Breast epithelium (tissue), 4 donors: Measurements from ENCODE around the gene FANK1. TPM values are rescaled to one million over a fixed set of nuclear protein-coding genes. Genes with fewer than 3 reads are reported as not detected.

Experiments used
- DNase-seq, 2 donors: peaks; one replicate each; pipeline ENCODE4 v3.0.0-alpha.2; 2019; ENCODE audit warnings: low spot score in 2 of 2
- H3K27ac ChIP-seq, 2 donors: fragments of 200-600 bp; sonication (generic) in 1 of 2; one replicate each; pipeline ENCODE4 v1.5.1; 2016 to 2019; ENCODE audit warnings: mild to moderate bottlenecking in 1 of 2
- H3K27me3 ChIP-seq, 2 donors: fragments of 200-600 bp; sonication (generic) in 1 of 2; one replicate each; pipeline versions ENCODE4 v1.5.1 to v1.6.0; 2017 to 2019; ENCODE audit warnings: control low read depth in 1 of 2, mild to moderate bottlenecking in 1 of 2
- H3K36me3 ChIP-seq: fragments of 200-600 bp; one replicate; pipeline ENCODE4 v1.5.1; 2019
- H3K4me1 ChIP-seq, 2 donors: fragments of 200-600 bp; sonication (generic); one replicate each; pipeline ENCODE4 v1.5.1; 2016 to 2019; ENCODE audit warnings: control low read depth in 1 of 2
- H3K4me3 ChIP-seq, 3 donors: fragments of 200-600 bp; sonication (generic); 1 replicate in 2 of 3; 2 replicates in 1 of 3; pipeline ENCODE4 v1.5.1; 2016 to 2019; ENCODE audit warnings: mild to moderate bottlenecking in 3 of 3, moderate library complexity in 2 of 3
- H3K9me3 ChIP-seq, 2 donors: fragments of 200-600 bp; sonication (generic) in 1 of 2; one replicate each; pipeline ENCODE4 v1.5.1; 2016 to 2019; ENCODE audit warnings: control low read depth in 1 of 2
- POLR2A ChIP-seq: fragments of 450-650 bp; IDR thresholded peaks from one replicate; pipeline ENCODE4 v1.6.1; 2016; ENCODE audit warnings: antibody characterized with exemption, mild to moderate bottlenecking, moderate library complexity
- POLR2AphosphoS5 ChIP-seq, 3 donors: sonication (generic); formaldehyde crosslinking; IDR thresholded peaks; one replicate each; pipeline ENCODE4 v1.6.1; 2017; ENCODE audit warnings: antibody characterized with exemption in 3 of 3
- intact Hi-C: fragments of 100-400 bp; cut with DNase I; formaldehyde crosslinking; loops from one replicate; pipeline ENCODE4 v1.15.1; 2023; ENCODE audit warnings: low total_unique reads
- total RNA-seq, 3 donors: library from RNA; depleted of rRNA; stranded (reverse); fragments of >200 nt; gene quantifications; one replicate each; pipeline ENCODE4 v1.1.0, GENCODE V29; 2016
- TF ChIP-seq, protein P1 (sequence below), 3 donors: fragments of 450-650 bp; IDR thresholded peaks; one replicate each; pipeline ENCODE4 v1.5.1; 2016 to 2017; ENCODE audit warnings: antibody characterized with exemption in 3 of 3, mild to moderate bottlenecking in 3 of 3, moderate library complexity in 3 of 3

FANK1 gene
- total RNA-seq, 3 donors from 2014 or later: 2.6 to 18.1 (median 13.8) TPM

DNA sequence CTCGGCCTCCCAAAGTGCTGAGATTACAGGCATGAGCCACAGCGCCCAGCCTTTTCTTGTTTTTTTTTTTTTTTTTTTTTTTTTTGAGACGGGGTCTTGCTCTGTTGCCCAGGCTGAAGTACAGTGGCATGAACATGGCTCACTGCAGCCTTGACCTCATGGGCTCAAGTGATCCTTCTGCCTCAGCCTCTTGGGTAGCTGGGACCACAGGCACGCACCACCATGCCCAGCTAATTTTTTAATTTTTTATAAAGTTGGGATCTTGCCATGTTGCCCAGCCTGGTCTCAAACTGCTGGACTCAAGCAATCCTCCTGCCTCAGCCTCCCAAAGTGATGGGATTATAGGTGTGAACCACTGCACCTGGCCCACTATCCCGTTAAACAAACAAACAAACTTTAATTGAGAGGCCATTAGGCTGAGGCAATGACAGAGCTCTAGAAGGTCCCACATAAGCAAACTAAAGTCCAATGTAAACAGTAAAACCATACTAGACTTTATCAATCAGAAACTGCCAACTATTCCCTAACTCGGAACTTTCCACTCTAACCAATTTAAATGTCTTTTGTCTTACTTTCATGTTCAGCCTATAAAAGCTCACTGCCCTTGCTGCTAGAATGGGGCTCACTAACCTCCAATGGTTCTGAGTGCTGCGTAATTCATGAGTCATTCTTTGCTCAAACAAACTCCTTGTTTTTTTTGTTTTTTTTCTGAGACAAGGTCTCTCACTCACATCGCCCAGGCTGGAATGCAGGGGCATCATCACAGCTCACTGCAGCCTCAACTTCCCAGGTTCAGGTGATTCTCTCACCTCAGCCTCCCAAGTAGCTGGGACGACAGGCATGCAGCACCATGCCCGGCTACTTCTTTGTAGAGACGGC, 17.2 kb upstream of the FANK1 start:
- Histone ChIP-seq H3K4me1 (no peaks in the 10 kb centered on the region), H3K9me3 (peaks cover 0 to 6% of the 10 kb centered on the region in 2 donors), H3K36me3 (no peaks in the 10 kb centered on the region), H3K4me3 (no peak overlapping the region), H3K27me3 (no peaks in the 10 kb centered on the region), H3K27ac (no peak overlapping the region)
- TF ChIP-seq POLR2A: no peak
- TF ChIP-seq POLR2AphosphoS5 (IDR thresholded peaks at IDR 0.05): no peak
- intact Hi-C loops: no loop called here
- no peak for DNase-seq

DNA sequence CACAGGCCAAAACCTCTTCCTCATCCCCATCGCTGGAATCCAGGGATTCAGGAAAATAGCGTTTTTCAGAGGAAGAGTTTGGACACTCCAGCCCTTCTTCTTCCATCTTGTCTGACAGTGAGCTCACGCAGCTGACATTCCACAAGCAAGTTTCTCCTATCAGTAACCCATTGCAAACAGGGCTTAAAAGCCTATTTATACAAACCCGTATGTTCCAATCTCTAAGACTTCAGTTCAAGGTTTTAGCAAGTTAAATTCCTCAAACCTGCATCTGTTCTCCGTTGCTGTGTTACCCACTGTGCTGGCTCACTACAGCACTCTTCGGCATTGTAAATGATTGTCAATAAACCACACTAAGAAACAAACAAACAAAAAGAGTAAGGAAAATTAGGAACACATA, 15.6 kb upstream of the FANK1 start:
- DNase-seq: no peak
- Histone ChIP-seq H3K27me3 (no peaks in the 10 kb centered on the region), H3K4me1 (no peaks in the 10 kb centered on the region), H3K9me3 (peaks cover 0 to 6% of the 10 kb centered on the region in 2 donors), H3K27ac (no peak overlapping the region), H3K4me3 (no peak overlapping the region), H3K36me3 (no peaks in the 10 kb centered on the region)
- intact Hi-C loops: no loop called here
- TF ChIP-seq, protein P1, sequence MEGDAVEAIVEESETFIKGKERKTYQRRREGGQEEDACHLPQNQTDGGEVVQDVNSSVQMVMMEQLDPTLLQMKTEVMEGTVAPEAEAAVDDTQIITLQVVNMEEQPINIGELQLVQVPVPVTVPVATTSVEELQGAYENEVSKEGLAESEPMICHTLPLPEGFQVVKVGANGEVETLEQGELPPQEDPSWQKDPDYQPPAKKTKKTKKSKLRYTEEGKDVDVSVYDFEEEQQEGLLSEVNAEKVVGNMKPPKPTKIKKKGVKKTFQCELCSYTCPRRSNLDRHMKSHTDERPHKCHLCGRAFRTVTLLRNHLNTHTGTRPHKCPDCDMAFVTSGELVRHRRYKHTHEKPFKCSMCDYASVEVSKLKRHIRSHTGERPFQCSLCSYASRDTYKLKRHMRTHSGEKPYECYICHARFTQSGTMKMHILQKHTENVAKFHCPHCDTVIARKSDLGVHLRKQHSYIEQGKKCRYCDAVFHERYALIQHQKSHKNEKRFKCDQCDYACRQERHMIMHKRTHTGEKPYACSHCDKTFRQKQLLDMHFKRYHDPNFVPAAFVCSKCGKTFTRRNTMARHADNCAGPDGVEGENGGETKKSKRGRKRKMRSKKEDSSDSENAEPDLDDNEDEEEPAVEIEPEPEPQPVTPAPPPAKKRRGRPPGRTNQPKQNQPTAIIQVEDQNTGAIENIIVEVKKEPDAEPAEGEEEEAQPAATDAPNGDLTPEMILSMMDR (IDR thresholded peaks at IDR 0.05): no peak
- TF ChIP-seq POLR2A (no peak), POLR2AphosphoS5 (IDR thresholded peaks at IDR 0.05) (no peak)

DNA sequence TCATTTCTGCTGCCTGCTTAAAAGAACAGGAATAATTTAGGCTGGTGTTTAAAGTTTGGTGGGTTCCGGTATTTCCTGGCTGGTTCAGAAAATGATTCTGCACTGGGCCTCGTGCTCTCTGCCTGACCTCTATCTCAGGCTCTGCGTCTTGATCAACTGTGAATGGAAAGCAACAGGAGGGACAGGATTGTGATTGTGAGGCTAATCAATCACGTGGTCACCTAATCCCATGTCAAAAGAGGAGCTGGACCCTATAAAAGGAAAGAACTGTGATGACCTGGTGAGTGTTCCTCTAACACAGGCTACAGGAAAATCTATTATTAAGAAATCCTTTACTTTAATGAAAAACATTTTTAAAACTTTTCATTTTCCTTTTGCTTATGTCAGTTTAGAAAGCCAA, 15.2 kb upstream of the FANK1 start, which contains the start of gene DHX32:
TSS of gene DHX32 (minus strand) at position 101 of the 400 bp plus-strand sequence. CDS start 468 bp downstream, outside the sequence.
- H3K36me3 ChIP-seq: no peaks in the 10 kb centered on the region
- intact Hi-C loops: no loop called here
- H3K4me3 ChIP-seq: no peak within 1 kb of the TSS
- no peaks in the 10 kb centered on the region for H3K27me3 ChIP-seq
- no peak within 1 kb of the TSS for H3K27ac ChIP-seq
- no peak for DNase-seq
- TF ChIP-seq POLR2A (no peak), POLR2AphosphoS5 (IDR thresholded peaks at IDR 0.05) (no peak)
- TF ChIP-seq, protein P1 (IDR thresholded peaks at IDR 0.05): no peak
- peaks cover 0 to 2% of the 10 kb centered on the region in 2 donors for H3K9me3 ChIP-seq
- H3K4me1 ChIP-seq: no peaks in the 10 kb centered on the region

DNA sequence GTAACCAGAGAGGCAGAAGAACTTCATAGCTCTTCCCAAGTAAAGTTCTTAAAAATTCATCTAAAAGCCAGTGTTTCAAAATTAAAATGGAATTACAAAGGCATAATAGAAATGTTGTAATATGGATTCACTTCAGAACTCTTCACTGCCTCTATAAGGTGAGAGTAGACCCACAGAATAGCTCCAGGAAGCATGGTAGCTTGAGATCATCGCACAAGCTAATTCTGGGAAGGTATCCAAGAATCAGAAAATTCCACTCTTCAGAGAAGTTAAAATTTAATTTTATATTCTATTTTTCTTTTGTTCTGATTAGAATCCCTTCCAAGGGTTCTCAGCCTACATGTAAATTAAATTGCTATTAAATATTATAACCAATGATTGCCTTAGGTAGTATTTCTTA, 13.8 kb upstream of the FANK1 start:
- Histone ChIP-seq H3K9me3 (no peaks in the 10 kb centered on the region), H3K27me3 (no peaks in the 10 kb centered on the region), H3K27ac (no peak overlapping the region), H3K4me3 (no peak overlapping the region), H3K36me3 (no peaks in the 10 kb centered on the region), H3K4me1 (no peaks in the 10 kb centered on the region)
- TF ChIP-seq, protein P1 (IDR thresholded peaks at IDR 0.05): no peak
- TF ChIP-seq POLR2AphosphoS5 (IDR thresholded peaks at IDR 0.05) (no peak), POLR2A (no peak)
- intact Hi-C loops: no loop called here
- no peak for DNase-seq

DNA sequence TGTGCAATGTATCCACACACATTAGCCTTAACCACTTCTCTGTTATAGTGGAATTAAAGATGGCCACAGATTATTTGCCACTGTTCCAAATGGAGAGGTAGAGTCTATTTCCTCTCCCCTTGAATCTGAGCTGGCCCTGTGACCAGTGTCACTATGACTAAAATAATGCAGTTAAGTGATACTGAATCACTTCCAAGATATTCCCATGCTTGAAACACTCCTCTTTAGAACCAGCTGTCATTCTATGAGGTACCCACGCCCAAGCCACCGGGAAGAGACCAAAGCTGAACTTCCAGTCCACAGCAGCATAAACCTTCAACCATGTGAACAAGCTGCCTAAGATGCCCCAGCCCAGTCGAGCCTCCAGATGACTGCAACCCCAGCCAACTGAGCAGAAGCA, 13.2 kb upstream of the FANK1 start:
- Histone ChIP-seq H3K4me3 (no peak overlapping the region), H3K36me3 (no peaks in the 10 kb centered on the region), H3K4me1 (no peaks in the 10 kb centered on the region), H3K9me3 (no peaks in the 10 kb centered on the region), H3K27ac (no peak overlapping the region), H3K27me3 (no peaks in the 10 kb centered on the region)
- DNase-seq: no peak
- intact Hi-C loops: no loop called here
- no peak for TF ChIP-seq POLR2A
- no peak for TF ChIP-seq POLR2AphosphoS5 (IDR thresholded peaks at IDR 0.05)
- TF ChIP-seq, protein P1 (IDR thresholded peaks at IDR 0.05): no peak
